HG03469 (cell line): ENCODE measurements around the gene SDCCAG8.

Experiments used
- ATAC-seq: cut with Tn5 transposase; IDR thresholded peaks from one replicate; pipeline ENCODE4 v1.9.1; 2021; ENCODE audit warnings: mild to moderate bottlenecking, moderate library complexity, moderate number of reproducible peaks; ENCODE audit not compliant: unreplicated experiment

The SDCCAG8 gene

DNA sequence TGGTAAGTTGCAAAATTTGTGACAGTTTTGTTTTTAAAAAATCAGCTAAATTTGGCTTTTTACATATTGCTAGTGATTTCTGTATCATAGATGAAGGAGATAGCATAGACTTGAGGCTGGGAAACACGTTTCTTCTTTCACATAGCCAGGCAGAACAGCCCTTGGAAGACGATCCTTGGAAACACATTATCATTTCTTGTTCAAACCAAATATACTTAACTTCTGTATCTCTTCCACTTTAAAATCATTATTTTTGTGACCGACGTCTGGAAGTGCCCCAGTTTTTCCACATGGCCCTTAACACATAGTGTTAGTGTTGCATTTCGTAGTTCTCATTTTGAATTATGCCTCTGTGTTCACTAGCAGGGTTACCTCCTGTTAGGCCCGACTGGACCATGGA, 193.5 kb downstream of the SDCCAG8 start:
- no peak for ATAC-seq

DNA sequence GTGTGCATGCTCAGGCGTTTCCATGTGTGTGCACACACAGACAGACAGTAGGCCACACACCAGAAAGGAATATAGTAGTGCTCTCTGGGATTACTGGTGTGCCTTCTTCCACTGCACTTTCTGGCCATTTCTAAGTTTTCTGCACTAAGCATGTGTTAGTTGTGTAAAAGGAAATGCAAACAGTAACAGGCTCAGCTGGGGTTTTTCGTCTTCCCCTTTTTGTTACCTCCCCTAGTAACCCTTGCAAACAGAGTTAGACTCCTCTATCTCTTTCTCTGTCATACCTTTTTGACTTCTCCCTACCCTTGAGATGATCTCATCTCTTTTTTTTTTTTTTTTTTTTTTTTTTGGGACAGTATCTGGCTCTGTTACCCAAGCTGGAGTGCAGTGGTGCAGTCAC, 196.3 kb downstream of the SDCCAG8 start:
- no peak for ATAC-seq

DNA sequence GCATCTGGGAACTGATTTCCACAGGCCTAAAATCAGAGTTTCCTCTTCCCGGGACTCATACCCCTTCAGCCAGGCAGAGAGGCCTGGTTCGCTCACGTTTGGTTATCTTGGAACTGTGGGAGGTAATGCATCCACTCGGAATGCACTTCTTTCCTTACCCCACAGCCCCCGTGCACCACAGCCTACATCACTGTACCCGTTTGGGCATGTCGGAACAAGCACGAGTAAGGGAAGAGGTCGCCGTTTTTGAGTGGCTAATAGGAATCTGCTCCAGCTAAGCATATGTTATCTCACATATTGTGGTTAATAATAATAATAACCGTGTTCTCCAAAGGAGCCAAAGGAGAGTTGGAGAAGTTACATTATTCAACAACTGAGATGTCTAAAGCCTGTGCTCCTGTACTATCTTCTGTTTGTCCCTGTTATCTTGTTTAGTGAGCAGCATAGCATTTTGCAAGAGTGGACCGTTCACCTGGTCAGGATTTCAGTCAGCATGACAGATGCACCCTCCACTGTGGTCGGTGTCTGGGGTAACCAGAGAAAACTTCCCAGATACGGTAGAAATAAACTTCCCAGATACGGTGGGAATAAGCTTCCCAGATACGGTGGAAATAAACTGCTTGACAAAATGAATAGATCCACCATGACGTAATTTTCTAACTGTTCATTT, 198.6 kb downstream of the SDCCAG8 start:
- ATAC-seq = no peak

DNA sequence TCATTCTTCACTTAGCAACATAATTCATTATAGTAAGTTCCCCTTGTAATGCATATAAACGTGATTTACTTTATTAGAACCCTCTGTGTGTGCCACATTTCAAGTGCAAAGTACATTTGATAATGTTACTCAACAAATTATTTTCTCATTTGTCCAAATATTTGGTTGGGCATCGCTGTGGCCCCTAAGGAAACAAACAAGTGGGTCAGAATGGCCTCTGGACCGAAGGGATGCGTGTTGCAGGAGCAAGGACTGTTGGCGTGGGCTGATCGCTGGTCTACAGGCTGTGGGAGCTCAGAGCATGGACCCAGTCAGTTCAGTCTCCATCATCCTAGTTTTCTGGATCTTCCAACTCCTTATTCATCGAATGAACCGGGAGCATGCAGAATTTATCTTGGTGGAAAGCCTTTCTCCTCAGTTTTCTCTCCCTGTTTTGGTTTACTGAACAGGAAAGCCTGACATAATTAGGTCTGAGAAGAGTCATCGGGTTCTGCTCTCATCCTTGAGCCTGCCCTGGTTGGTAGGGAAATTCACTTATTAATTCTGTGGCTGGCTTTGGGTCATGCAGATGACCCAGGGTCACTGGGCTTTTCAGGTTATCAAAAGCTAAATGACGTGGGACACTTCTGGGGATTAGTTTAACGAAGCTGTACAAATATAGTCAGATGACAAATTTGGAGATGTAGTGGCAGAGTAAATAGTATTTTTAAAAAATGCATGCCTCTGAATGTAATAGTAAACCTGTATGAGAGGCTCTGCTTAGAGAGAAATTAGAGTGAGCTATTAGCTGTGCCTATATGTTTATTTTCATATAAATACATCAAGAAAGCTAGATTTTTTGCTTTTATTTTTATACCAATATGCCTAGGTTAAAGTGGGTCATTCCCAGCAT, 200.2 kb downstream of the SDCCAG8 start:
- ATAC-seq = no peak

DNA sequence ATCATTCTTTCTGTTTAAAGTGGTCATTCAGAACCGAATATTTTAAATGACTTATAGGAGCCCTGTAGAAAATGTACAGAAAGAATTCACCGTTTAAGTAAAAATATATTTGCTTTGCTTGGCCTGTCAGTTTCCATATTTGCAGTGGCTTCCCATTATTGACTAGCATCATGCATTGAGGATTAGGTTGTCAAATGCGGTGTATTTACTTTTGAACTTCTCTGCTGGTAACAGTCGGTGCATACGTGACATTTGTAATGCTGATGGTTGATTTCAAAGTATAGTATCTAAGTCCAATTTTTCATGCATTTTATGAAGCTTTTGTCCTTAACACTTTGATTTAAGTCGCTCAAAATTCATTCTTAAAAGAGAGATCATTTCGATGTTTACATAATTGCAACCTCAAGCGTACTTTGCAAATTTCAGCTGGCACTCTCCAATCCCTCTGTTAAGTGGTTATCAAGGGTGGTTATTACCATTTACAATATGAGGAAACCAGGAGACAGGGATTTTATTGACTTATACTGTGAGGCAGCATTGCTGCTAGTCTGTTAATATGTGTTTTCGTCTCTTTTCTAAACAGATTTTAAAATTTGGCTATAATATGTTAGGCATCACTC, 201.6 kb downstream of the SDCCAG8 start:
- no peak for ATAC-seq

DNA sequence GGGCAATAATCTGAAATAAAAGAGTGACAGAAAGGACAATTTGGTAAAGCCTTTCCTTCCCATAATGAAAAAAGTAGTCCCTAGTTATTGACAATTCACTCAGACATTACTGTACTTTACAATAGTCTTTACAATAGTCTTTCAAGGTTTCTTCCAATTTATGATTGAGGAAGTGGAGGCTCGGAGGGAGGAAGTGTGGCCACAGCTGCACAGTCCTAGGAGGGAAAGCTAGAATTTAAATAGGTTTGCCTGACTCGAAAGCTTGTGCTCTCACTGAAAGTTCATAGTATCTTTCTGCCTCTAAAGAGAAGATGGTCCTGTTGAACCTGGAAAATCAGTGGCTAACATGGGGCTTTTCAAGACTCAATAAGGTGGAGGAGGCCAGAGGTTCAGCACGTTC, 203.2 kb downstream of the SDCCAG8 start:
- no peak for ATAC-seq

DNA sequence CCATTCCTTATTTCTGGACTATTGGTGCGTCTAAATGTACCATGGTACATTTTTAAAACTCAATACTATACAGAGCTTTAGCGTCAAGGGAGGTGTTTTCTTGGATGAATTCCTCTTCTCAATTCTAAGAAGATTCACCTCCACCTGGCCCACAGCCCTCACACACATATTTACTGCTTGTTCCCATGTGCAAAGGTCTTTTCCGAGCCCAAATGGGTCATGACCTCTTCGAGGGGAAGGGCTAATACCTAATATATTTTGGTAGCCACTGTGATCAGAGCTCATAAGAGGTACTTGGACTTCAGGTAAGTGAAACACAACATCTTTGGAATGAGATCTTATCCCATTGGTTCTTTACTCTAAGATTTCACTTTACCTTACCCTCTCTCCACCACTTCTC, 205.9 kb downstream of the SDCCAG8 start:
- ATAC-seq = no peak

DNA sequence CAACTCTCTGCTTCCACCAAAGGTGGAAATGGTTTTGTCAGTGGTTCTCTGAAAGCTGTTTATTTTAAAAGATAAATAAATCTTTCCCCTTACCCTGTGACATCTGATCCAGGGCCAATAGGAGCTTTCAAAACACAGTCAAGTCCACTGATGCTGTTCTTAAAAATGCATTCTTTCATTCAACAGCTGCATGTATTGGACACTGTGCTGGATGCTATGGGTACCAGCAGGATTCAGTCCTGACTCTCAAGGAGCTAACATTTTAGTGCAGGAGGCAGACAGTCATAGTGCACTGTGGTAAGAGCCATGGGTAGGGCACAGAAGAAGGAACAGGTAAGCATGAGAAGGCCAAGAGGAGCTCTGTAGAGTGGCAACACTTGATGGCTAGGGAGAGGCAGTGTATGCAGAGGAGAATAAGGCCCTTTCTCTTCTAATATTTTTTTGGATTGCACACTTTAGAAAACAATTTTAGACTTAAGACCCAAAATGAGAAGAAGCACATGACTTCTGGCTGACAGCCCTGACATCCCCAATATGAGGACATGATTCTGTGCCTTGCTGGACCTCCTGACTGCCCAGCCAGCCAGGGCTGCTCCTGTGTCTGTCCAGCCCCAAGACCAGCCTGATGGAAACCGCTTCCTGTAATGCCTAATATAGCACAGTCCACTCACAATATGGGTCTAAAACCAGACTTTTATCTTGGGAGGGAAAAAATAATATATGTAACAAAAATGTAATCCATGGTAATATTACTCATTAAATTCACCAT, 207.3 kb downstream of the SDCCAG8 start:
- ATAC-seq = no peak

DNA sequence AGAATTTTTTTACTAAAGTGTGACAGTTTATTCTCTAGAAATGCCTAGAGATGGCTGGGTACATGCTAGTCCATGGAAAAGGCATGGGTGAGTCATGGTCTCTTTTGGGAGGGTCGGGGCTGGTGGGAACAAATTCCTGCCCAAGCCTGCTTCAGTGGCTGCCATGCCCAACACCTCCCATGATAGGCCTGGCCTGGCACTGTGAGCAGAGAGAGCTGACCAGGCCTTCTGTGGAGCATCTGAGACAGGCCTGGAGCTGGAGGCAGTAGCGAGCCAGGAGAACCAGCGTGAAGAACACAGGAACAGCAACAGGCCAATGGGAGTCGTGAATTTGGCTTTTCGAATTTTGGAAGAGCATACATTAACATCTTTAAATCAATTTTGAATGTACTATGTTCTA, 209.2 kb downstream of the SDCCAG8 start:
- ATAC-seq = no peak

DNA sequence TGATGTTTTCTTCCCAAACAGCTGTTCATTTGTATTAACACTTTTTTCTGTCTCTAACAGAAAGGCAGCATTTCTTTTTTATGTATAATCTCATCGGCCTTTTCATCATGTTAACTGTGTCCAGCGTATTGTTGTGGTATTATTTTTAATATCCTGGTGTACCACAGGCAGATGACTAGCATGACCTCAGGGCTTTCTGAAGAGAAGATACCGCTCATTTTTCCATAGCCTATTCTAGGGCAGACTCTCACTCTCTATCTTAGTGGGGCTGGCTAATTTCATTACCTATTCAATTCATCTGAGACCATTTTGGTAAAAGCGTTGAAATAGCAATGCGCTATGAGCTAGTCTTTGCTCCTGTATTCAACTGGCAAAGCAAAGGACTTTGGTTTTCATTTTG, 209.9 kb downstream of the SDCCAG8 start:
- no peak for ATAC-seq

DNA sequence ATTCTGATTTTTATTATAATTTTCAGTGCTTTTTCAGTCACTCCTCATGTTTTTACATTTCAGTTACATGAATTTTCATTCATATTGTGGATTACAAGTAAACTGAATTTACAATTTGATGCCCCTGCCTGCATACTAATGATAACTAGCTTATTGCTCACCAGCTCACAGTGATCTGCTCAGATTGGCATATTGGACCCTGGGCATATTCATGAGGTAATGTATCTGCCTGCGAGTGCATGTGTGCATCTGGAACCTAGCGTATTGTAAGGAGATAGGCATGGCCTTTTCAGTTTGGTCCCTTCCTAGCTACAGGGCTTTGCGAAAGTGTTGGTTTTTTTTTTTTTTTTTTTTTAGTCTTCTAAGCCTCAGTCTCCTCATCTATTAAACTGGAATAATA, 213.7 kb downstream of the SDCCAG8 start:
- ATAC-seq = no peak

DNA sequence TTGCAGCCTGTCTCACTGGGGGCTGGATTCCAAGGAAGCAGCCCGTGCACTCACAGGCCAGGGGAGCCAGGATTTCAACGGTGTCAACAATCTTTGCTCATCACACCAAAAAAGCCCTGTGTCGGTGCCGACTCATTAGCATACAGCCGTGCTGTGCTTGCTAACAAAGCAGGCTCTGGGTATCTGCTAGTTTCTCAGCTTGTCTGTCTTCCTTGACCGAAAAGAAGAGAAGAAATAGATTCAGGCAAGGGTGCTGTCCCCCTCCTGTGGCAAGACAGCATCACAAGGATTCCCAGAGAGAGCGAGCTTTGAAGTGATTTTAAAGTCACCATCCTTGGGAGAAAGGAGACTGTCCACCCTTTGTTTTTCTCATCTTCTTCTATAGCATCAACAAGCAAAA, 214.7 kb downstream of the SDCCAG8 start:
- ATAC-seq = no peak

DNA sequence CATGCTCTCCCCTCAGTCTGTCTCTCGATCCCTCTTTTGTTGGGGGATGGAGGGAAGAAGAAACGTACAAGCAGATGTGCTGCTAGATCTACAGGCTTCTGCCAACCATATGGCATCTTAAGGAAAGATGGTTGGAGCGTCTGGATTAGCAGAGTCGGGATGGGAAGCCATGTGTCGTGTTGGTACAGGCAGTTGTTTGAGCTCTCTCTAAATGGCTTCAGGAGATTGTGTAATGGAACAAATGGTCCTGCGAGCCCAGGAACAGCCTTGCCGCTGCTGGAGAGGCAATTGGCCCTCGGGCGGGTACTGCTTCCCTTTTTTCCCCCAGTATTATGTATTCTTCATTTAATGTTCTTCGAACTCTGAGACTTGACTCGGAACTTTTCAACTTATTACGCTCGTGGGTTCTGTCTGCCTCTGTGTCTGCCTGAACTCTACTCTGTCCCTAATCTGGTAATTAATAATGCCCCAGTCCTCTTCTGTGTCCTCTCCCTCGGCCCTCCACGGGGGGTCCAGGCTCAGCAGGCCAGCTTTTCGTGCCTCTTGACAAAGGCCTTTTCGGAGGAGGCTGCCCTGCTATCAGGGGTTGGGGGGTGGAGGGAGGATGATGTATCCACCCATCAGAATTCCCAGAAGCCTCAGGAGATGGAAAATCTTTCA, 215.3 kb downstream of the SDCCAG8 start:
- ATAC-seq = no peak

DNA sequence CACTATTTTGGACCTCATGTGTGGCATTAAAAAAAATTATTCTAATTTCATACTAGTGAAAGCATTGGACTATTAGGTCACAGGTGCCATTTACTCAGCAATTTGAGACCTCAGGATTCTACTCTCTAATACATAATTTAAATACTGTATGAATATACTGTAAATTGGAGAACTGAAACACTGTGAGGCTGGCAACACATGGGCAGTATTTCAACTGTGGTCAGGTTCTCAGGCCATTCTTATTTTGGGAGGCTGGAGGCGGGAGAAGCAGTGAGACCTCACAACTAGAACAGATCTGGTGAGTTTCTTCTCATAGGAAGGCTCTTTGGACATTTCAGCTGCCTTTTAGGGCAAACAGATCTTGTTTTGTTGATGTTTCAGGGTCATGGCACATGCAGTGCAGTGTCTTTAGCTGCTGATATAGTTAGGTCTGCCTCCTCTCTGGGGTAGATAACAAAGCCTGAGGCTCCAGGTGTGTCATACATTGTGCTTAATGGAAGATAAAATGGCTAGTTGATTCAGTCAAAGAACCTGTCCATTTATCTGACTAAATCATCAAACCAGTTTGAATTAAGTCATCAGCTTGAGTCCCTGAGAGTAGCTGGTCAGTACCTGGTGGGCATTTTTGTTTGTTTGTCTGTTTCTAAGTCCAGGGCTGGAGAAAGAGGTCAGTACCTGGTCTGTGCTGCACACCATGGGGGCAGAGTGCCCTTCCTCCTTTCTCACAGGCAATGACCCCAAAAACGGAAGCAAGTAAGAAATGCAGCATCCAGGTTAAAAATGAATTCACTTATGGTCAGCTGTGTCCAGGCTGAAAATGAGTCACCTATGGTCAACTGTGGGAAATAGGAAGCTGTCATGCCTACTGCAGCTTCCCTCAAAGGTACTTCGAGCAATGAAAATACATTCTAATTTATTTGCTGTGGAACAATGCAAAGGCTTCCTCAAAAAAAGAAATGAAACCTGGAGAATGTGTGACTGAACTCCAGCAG, 216.2 kb downstream of the SDCCAG8 start:
- ATAC-seq = peak; percentile 85

DNA sequence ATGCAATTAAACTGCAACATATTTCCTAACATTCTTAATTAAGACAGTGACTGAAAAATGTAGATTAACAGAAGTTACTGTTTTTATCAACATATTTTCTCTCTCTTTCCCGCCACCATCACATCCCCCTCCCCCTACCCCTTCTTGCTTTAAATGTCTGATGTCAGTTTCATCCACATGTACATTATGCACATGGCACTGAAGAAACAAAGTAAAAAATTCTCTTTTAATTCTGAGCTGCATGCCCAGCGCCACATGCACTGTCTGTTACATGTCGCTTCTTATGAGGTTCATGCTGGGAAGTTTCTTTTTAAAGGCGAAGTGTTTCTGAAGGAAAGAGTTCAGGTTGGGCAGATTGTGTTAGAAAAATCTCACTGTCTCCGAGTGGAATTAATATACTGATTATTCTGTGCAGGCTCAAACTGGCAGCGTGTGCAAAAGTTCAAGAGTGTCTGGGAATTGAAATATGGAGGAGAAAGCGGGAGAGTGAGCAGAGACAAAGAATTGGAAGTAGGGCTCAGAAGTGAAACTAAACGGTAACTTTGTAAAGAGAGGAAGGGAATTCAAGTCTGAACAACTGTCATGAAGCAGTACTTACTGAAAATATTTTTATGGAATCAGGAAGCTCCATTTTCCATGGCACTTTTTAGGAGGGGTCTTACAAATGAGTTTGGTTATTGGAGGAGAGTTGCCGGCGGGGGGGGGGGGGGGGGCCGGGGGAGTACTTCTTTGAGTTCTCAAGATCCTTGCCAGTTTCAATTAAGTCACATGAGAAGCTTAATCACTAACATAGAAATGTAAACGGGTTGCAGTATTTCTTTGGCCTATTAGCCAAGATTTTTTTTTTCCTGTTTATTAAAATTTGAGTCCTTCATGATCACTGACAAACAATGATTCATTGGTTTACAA, 217.6 kb downstream of the SDCCAG8 start:
- no peak for ATAC-seq

DNA sequence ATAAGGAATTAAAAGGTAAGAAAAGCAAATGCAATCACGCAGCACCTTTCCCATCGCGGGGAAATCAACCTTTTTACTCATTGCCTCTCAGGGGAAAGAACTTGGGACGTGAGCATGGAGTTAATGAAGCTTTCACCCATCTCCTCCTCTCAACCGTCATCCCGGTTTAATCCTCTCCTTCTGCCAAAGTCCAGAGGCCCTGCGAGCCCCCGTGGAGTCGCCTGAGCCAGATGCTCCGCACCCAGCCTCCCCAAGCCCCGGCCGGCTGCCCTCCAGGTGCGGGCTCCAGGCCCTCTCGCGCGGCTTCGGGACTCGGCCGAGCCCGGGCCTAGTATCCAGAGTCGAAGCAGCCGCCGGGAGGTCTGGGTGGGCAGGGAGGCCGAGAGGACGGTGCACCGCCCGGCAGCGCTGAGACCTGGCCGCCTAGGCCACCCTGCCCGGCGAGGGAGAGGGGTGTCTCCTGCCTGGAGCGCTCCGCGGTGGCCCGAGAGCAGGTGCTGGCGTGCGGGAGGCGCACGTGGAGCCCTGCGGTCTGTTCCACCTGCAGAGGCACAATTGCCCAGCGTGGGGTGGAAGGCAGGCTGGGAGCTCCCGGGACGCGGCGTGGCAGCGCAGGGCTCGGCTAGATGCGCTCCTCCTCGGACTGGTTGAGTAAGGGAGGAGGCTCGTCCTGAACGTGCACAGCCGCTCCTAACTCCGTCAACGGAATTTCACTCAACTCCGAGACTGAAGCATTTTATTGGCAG, 218.5 kb downstream of the SDCCAG8 start:
- ATAC-seq = no peak

DNA sequence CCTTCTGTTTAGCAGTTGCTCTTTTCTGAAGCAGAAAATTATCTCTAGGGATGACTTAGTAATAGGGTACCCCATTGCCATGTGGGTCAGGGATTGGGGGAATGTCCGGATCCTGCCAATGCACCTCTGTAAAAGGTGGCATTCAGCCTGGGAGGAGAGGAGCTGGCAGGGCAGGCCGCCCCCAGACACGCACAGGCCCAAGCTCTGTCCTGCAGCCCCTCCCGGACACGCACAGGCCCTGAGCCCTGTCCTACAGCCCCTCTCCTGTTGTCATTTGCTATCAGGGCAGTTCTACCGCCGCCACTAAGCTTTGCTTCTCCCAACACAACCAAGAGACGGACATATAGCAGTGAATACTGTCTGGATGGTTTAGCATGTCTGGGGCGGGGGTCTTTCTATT, 219.1 kb downstream of the SDCCAG8 start:
- ATAC-seq = no peak

DNA sequence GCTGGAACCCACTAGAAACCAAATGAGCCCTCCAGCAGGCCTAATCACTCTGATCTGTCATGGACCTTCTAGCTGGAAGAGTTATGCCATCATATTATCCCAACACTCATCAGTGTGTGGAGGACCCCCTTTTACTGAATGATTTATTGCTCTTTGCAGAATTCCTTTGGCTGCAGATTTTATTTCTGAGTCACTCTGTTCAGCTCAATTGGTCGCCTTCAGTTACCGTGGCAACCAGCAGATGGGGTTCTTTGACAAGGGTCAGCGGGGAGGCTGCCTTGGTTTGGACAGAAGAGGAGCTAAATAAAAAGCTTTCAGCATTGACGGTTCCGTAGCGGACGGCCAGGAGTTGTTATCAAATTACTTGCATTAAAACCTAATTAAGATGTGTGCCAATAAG, 220.1 kb downstream of the SDCCAG8 start:
- ATAC-seq = no peak
